HCT116 (cell line): ENCODE results near the gene TSG101.

Experiments used
- EGR1 ChIP-seq: IDR thresholded peaks from 2 replicates; pipeline ENCODE4 v1.6.1; 2012; ENCODE audit warnings: low read depth
- POLR2A ChIP-seq: IDR thresholded peaks from 2 replicates; pipeline ENCODE4 v1.7.0; 2011; ENCODE audit warnings: borderline replicate concordance; ENCODE audit not compliant: insufficient read depth, insufficient read length; ENCODE audit errors: extremely low read depth
- POLR2AphosphoS5 ChIP-seq: IDR thresholded peaks from 2 replicates; pipeline ENCODE4 v1.6.1; 2011; ENCODE audit warnings: mild to moderate bottlenecking, low read depth, low read length, moderate library complexity
- ZFX ChIP-seq: fragments of 450-650 bp; IDR thresholded peaks from 2 replicates; pipeline ENCODE4 v1.6.1; 2017
- ZNF274 ChIP-seq: fragments of 200-500 bp; sonication (Bioruptor generic); IDR thresholded peaks from 2 replicates; pipeline ENCODE4 v1.6.1; 2014; ENCODE audit warnings: mild to moderate bottlenecking, low read depth, low read length, inconsistent platforms
- TF ChIP-seq, protein P1 (sequence below), 3 experiments: fragments of 200-600 bp in 1 of 3; sonication (generic) in 1 of 3; IDR thresholded peaks in 2 of 3; conservative IDR thresholded peaks in 1 of 3; 2 replicates each; pipeline ENCODE4 v1.5.1; 2012 to 2017; ENCODE audit warnings: low read depth in 2 of 3, low read length in 2 of 3, antibody characterized with exemption in 1 of 3, borderline replicate concordance in 1 of 3, control low read depth in 1 of 3, mild to moderate bottlenecking in 1 of 3, mixed read lengths in 1 of 3, mixed run types in 1 of 3, moderate library complexity in 1 of 3; ENCODE audit not compliant: insufficient read depth in 1 of 3
- TF ChIP-seq, protein P2 (sequence below): IDR thresholded peaks from 2 replicates; pipeline ENCODE4 v1.6.1; 2012

DNA sequence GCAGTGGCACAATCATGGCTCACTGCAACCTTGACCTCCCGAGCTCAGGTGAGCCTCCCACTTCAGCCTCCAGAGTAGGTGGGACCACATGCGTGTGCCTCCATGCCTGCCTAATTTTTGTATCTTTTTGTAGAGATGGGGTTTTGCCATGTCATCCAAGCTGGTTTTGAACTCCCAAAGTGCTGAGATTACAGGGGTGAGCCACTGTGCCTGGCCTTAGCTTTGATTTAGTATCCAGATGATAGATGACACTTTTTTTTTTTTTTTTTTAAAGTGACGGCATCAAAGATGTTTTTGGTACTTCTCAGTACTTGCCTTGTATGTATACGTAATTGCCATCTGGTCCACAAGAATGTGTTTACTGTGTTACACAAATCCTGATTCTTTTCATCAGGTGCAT lies 47.7 kb downstream of the TSG101 start:
- TF ChIP-seq, protein P1, sequence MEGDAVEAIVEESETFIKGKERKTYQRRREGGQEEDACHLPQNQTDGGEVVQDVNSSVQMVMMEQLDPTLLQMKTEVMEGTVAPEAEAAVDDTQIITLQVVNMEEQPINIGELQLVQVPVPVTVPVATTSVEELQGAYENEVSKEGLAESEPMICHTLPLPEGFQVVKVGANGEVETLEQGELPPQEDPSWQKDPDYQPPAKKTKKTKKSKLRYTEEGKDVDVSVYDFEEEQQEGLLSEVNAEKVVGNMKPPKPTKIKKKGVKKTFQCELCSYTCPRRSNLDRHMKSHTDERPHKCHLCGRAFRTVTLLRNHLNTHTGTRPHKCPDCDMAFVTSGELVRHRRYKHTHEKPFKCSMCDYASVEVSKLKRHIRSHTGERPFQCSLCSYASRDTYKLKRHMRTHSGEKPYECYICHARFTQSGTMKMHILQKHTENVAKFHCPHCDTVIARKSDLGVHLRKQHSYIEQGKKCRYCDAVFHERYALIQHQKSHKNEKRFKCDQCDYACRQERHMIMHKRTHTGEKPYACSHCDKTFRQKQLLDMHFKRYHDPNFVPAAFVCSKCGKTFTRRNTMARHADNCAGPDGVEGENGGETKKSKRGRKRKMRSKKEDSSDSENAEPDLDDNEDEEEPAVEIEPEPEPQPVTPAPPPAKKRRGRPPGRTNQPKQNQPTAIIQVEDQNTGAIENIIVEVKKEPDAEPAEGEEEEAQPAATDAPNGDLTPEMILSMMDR (IDR thresholded peaks at IDR 0.05 in 2 of 3, conservative IDR thresholded peaks at IDR 0.05 in 1 of 3; ENCODE audit: borderline replicate concordance in 1 of 3, insufficient read depth in 1 of 3, low read depth in 2 of 3, low read length in 2 of 3), result no peak
- TF ChIP-seq POLR2AphosphoS5 (no peak), ZFX (no peak), POLR2A (no peak), ZNF274 (no peak), EGR1 (no peak)
- TF ChIP-seq, protein P2, sequence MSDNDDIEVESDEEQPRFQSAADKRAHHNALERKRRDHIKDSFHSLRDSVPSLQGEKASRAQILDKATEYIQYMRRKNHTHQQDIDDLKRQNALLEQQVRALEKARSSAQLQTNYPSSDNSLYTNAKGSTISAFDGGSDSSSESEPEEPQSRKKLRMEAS, result no peak
